GM19438 (cell line): ENCODE data around the gene NSUN2.
"Not testable (repeated sequence)": the region's sequence is repeated elsewhere in the genome, so short reads cannot be mapped to it uniquely, and the experiment has no call there.

ENCODE experiments used
- ATAC-seq: cut with Tn5 transposase; IDR thresholded peaks from one replicate; pipeline ENCODE4 v1.9.1; 2021; ENCODE audit warnings: low read depth; ENCODE audit not compliant: unreplicated experiment

Gene NSUN2

DNA sequence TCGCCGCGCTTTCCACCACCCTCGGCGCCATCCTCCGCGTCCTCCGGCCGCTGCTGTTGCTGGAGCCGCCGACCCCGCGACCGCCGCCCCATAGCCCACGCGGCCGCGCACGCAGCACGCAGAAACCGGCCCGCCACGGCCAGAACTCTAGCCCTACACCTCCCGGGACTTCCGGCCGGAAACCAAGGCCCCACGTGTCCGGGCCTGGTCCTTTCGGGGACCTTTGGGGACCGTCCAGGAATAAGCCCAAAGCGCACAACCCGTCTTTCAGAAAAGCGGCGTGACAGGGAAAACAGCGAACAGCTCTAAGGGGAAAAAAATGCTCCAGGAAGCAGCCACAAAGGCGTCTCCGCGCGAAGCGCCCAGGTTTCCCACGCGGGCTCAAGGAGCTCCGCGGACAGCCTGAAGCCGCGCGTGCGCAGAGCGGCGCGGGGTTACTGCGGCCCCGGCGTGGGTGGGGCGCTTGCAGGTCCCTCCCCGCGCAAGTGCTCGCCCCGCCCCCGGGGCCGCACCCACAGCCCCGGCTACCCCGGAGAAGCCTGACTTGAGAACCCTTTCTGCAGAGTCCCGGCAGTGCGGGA, at the start of gene NSUN2, which contains the start of gene SRD5A1:
NSUN2 (minus strand) TSS at position 157 of the 581 bp plus-strand sequence; CDS start at position 92, 65 bp downstream.
SRD5A1 (plus strand) TSS at position 553 of the 581 bp plus-strand sequence. CDS start 137 bp downstream, outside the sequence.
- ATAC-seq = peak; percentile 88

DNA sequence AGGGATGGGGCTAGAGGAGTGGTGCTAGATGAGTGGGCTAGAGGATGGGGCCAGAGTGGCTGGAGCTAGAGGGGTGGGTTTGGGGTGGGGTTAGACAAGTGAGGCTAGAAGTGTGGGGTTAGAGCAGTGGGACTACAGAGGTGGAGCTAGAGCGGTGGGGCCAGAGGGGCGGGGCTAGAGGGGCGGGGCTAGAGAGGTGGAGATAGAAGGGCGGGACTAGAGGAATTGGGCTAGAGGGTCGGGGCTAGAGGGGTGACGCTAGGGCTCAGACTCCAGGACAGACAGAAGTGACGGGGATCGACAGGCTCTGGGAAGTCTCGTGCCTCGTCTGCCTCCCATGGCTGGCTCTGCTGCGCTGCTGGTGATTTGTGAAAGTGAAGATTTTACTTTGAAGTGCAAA, 49.4 kb upstream of the NSUN2 start:
- no peak for ATAC-seq

DNA sequence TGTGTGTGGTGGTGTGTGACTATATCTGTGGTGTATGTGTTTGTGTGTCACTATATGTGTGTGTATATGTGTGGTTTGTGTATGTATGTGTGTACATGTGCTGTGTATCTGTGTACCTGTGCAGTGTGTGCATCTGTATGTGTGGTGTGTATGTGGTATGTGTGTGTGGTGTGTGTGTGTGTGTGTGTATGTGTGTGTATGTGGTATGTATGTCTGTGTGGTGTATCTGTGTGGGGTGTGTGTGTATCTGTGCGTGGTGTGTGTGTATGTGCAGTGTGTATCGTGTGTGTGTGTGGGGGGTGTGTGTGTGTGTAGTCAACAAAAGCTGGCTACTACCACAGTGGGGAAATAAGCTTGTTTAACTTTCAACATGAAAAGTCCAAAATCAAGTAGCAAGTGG, 48.8 kb upstream of the NSUN2 start:
- no peak for ATAC-seq

DNA sequence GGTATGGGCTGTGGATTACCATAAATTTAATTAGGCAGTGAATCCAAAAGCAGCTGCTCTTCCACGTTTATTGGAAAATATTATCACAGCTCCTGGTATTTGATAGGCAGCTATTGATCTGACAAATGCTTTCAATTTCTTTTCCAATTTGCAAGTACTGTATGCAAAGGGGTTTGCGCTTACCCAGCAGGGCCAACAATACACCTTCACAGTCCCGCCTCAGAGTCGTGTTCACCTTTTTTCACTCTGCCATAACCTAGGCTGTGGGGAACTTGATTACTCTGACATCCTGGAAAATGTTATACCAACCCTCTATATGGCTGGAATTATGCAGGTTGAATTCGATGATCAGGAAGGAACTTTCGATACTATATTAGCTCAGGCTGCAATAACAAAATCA, 48.1 kb upstream of the NSUN2 start:
- no peak for ATAC-seq

DNA sequence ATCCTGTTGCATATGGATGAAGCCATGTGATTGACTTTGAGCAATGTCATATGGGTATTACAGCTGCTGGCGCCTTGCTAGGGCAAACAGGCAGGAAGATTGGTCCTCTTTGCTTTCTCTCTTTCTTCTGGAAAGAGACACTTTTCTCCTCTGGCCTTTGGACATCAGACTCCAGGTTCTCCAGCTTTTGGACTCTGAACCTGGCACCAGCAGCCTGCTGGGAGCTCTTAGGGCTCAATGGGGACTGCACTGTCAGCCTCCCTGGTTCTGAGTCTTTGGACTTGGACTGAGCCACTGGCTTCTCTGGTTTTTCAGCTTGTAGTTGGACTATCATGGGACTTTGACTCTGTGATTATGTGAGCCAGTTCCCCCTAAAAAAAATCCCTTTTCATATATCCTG, 45.5 kb upstream of the NSUN2 start:
- no peak for ATAC-seq

DNA sequence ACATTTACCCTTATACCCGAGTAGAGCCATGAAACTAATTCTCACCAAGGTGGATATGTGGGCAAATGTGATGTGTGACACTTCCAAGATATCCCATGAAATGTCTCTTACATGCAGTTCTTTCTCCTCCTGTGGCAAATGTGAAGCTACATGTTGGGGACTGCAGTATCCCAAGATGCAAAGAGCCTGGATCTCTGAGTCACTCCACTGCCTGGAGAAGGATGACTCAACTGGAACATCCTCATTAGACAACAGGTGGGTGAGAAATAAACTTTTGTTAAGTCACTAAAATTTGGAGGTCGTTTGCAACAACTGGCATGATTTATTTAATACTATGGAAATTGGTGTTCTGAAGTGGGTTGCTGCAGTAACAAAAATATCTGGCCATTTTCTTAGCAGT, 43.9 kb upstream of the NSUN2 start:
- no peak for ATAC-seq

DNA sequence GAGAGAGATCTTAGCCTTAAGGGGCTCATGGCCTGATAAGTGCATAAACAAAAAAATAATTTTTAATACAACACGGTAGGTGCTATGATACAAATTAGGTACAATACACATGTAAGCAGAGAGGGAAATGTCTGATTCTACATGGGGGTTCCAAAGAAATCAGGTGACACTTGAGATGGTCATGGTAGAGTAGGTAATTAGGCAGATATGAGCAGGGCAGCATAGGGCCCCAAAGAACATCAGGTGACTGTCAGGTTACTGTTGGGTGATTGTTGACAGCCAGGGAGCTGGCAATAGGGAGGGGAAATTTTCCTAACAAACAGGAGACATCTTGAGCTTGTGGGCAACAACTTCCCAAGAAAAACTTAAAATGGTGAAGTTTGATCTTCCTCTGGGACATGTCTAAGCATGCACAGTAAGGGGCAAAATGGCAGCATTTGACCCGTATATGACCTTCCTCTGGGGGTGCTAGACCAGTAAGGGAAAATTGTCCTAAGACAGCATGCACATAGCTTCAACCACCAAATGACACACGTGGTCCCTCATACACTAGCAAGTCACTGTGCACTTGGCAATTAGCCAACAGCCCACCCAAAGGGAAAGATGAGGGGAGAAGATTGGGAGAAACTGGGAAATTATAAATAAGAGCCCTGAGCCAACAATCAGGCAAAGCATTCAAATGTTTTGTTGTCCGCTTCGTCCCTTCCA, 43.1 kb upstream of the NSUN2 start:
- no peak for ATAC-seq

DNA sequence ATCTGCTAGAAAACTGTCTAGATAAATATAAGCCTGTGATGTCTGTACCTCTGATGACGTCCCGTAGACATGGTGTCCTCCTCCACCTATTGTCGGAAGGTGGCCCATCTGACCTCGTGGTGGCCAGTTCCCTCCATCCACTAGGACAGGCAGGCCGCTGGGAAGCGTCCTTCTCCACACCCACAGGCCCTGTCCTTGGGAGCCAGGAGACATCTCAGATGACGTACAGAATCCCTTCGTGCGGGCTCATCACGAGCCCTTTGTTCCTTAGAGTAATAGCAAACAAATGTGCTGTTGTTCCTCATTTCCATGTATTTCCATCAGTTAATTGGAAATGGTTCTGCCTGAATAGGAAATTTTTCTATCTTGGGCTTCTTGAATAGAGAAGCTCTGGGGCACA, 42.0 kb upstream of the NSUN2 start:
- no peak for ATAC-seq

DNA sequence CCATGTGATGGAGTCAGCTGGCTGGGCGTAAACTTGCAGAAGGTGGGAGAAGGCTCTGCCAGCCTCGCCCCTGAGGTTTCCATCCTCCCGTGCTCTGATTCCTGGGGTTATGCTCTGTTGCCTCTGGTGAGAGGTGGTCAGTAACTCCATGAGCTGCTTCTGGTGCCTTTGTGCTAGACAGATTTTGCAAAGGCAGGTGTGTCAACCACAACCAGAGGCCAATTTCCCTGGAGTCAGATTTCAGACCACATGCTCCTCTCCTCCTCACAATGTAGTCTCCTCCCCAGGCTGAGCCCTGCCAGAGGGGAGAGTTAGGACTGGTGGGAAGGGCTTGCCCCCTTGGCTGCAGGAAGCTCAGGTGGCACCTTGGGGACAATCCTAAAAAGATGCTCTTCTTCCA, 41.6 kb upstream of the NSUN2 start:
- ATAC-seq = no peak

DNA sequence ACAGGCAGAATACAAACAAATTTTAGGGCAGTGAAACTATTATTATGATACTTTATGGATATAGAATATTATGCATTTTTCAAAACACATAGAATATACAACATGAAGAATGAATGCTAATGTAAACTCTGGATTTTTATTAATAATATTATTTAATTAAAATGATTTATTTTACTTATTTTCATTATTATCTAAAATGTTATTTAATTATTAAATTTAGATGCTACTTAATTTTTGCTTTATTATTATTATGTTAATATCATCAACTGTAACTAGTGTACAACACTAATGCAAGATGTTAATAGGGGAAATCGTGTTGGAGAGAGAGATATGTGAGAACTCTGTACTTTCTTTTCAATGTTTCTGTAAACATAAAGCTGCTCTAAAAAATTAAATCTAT, 41.1 kb upstream of the NSUN2 start:
- no peak for ATAC-seq

DNA sequence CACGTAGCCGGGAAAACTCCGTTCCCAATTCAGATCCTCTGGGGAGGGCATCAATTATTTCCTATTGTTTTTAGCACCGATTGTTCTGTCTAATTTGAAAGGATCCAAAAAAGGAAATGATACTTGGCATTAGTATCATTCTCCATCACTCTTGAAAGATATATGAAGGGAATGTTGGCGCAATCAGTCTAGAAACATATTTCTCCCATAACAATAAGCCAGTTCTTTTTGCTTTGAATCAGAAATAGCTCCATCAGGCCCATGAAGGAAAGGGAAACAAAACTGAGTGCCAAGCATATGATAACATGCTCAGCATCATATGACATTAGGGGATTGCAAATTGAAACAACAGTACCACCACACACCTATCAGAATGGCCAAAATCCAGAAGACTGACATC, 40.2 kb upstream of the NSUN2 start:
- no peak for ATAC-seq

DNA sequence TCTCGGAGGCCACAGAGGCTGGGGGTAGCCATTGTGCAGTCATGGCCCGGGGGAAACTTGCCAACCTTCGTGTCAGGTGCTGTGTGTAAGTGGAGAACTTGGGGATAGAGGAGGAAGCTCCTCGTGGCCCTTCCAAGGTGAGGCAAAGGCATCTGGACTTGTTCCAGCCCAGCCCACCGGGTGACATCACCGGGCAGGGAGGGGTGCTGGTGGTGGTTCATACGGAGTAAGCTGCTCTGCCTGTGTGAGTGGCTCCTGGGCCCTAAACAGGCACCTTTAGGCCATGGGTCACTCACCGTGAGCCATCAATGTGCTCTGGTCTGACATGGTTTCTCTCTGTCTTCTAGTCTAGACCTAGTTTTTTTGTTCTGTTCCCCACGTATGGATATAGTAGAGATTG, 35.9 kb upstream of the NSUN2 start:
- ATAC-seq = not testable (repeated sequence)

DNA sequence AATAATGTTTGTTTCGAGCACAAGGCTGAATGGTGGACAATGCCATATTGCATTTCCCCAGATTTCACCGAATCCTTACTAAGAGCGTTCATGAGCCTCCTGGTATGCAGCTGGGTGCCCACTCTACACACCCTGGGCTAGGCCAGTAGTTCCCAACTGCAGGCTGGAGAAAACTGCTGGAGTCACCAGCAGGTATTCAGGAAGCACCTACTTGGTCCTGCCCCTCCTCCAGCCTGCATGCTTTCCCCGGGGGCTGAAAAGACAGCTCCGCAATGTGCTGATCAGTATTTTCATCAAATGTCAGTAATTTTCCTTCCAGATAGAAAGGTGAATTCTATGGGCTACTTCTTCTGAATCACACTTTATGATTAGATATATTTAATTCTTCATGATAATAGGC, 34.8 kb upstream of the NSUN2 start:
- ATAC-seq = no peak

DNA sequence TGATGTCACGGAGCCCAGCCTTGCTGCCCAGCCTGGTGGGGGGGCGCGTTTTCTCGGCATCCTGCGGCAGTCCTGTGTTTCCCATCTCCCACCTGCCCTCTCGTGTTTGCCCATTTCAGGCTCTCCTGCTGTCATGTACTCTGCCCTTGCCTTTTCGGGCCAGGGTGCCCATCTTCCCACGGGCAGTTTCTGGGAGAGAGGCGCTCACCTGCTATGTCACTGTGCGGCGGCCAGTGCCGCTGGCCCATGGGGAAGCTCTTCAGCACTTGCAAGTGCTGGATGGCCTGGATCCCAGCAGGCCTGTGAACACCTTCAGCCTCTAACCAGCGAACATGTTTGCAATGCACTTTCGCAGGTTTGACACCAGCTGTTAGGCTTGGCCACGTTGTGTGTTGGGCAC, 33.9 kb upstream of the NSUN2 start:
- ATAC-seq = no peak

DNA sequence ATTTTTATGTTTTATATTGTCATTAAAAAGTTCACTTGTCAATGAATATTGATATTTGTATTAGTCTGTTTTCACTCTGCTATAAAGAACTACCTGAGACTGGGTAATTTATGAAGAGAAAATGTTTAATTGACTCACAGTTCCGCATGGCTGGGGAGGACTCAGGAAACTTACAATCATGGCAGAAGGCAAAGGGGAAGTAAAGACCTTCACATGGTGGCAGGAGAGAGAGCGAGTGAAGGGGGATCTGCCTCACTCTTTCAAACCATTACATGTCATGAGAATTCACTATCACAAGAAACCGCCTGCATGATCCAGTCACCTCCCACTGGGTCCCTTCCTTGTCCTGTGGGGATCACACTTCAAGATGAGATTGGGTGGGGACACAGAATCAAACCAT, 27.8 kb upstream of the NSUN2 start:
- peak; percentile 38 for ATAC-seq

DNA sequence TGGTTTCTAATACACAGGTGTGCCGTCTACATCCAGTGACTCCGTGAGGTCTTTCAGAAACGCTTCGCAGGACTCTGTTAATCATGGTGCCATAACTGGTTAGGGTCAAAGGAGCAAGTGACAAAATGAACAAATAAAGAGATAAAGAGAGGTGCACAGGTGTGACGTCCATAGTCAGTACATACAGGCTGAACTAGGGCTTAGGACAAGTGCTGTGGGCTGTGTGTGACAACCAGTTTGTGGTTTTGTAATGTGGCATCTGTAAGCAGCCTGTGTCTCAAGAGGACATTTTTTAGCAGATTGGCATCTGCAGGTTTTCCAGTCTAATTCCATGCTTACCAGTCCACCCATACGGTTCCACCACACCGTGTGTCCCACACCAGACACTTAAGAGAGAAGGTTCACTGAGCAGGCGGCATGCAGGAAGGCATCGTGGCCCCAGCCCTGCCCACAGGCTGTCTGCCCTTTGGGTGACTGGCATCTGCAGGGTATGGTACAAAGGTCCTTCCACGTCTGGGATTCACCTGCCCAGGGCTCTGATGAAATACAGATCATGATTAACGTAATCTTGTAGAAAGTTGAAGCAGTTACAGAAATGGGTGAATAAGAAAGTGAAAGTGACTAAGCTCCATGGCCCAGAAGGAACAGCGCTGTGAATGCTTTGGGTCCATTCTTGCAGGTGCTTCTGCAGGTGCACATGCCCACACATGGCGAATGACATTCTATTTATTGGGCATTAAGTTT, 27.3 kb upstream of the NSUN2 start:
- peak; percentile 88 for ATAC-seq

DNA sequence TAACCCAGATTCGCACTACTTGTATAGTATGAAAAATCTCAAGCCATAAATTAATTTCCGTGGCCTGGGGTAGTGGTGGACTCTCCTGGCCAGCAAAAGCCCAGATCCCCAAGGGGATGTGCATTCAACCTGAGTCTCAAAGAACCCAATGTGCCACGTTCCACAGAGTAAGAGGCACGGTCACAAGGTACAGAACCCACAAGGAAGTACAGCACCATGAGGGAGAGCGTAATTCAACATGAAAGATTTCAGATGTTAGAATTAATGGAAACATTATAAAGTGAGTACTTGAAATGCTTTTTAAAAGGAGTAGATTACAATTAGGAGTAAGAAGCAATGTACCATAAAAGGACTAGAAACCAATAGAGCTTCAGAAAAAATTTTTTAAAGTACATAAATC, 23.8 kb upstream of the NSUN2 start:
- ATAC-seq = no peak

DNA sequence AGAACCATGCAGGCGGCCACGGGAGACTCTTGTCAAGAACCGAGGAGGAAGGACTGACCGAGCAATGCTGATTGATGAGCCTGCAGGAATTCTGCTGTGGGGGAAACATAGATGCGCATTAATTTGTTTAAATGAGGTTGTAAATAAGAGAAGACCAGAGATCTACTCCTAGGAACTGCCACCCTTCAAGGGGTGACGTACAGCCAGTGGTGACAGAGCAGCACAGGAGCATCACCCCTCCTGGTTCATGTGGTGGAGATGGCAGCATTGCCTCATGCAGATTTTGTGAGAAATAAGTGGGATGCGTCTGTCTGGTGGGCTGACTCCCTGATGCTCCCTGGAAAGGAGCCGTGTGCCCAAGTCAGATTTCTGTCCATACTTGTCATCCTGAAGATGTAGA, 22.6 kb upstream of the NSUN2 start:
- no peak for ATAC-seq

DNA sequence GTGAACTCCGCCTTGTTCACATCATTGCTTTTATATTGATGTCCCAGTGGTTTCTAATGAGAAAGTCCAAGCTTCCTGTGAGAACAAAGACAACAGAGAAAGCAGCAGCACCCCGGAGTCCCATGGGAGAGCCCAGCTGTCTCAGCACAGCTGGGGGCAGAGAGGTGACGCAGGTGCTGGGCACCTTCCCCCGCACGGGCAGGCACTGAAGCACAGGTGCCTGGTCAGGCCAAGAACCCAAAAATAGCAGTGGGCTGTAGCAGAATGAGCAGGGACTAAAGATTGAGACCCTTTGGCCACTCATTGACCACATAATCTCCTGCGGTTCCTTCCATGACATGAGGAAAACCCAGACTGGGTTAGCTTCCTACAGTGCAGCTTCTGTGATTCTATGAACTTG, 19.2 kb upstream of the NSUN2 start:
- peak; percentile 91 for ATAC-seq

DNA sequence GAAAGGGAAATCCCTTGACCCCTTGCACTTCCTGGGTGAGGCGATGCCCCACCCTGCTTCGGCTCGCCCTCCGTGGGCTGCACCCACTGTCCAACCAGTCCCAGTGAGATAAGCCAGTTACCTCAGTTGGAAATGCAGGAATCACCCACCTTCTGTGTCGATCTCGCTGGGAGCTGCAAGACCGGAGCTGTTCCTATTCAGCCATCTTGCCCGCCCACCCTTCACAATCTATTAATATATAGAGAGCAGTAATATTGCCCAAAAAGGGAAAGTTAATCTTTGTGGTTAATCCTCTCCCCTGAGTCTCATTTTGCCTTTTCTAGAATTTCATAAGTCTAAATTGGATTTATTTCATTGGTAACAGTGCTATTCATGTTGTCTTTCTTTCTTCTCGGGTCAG, 16.8 kb upstream of the NSUN2 start:
- no peak for ATAC-seq

DNA sequence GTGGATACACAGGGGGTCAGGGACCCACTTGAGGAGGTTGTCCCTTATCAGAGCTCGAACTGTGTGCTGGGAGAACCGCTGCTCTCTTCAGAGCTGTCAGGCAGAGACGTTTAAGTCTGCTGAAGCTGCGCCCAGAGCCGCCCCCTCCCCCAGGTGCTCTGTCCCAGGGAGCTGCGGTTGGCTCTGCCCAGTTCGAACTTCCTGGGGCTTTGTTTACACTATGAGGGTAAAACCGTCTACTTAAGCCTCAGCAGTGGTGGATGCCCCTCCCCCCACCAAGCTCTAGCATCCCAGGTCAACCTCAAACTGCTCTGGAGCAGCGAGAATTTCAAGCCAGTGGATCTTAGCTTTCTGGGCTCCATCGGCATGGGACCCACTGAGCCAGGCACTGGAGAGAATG, 16.3 kb upstream of the NSUN2 start:
- no peak for ATAC-seq
